BJ (cell line): Measurements from ENCODE around the gene CASK. TPM values are rescaled to one million over a fixed set of nuclear protein-coding genes. Genes with fewer than 3 reads are reported as not detected.
"Not testable (repeated sequence)": the region's sequence is repeated elsewhere in the genome, so short reads cannot be mapped to it uniquely, and the experiment has no call there.

Source experiments
- CTCF ChIA-PET: fragments of 350-600 bp; formaldehyde crosslinking; extraction: SDS; loops from one replicate; lab custom pipeline; 2021; ENCODE audit warnings: antibody characterized with exemption, inconsistent platforms; lab: Yijun Ruan, JAX
- POLR2A ChIA-PET: fragments of 300-600 bp; sonication (Branson Sonifier 250); formaldehyde crosslinking; extraction: SDS; loops from one replicate; lab custom pipeline; 2021; ENCODE audit warnings: antibody characterized with exemption; lab: Charles Lee
- DNase-seq: peaks from one replicate; pipeline ENCODE4 v3.0.0-alpha.2; 2011; ENCODE audit warnings: low read depth
- H3K27me3 ChIP-seq: 2 replicates; pipeline ENCODE4 v1.6.0; 2011; ENCODE audit warnings: low read length; ENCODE audit not compliant: control insufficient read depth, insufficient read depth
- H3K36me3 ChIP-seq: 2 replicates; pipeline ENCODE4 v1.5.1; 2011; ENCODE audit warnings: low read length; ENCODE audit not compliant: control insufficient read depth, insufficient read depth
- H3K4me3 ChIP-seq: 2 replicates; pipeline ENCODE4 v1.5.1; 2011; ENCODE audit warnings: low read depth, mild to moderate bottlenecking, control low read depth, low read length
- CTCF ChIP-seq: IDR thresholded peaks from 2 replicates; pipeline ENCODE4 v1.5.1; 2011; ENCODE audit warnings: low read depth, mild to moderate bottlenecking, control low read depth, inconsistent platforms, low read length, moderate library complexity; ENCODE audit not compliant: insufficient read depth
- polyA plus RNA-seq: library from polyadenylated mRNA; depleted of rRNA; stranded (reverse); fragments of >200 nt; gene quantifications from 2 replicates; pipeline ENCODE4 v1.2.3, GENCODE V29; 2011

The CASK gene
- polyA plus RNA-seq, 1 experiment: 12.3 TPM

GRCh38 chrX:41722816-41723618 lies 200.3 kb downstream of the CASK start:
- Histone ChIP-seq H3K27me3 (no peaks in the 10 kb centered on the region), H3K36me3 (no peaks in the 10 kb centered on the region), H3K4me3 (no peak overlapping the region)
- no peak for DNase-seq
- TF ChIP-seq CTCF: no peak
- POLR2A ChIA-PET: no interaction called here
- CTCF ChIA-PET: no interaction called here

GRCh38 chrX:41722214-41722613 lies 201.1 kb downstream of the CASK start:
- H3K4me3 ChIP-seq: no peak overlapping the region
- ChIA-PET CTCF (no interaction called here), POLR2A (no interaction called here)
- no peaks in the 10 kb centered on the region for H3K27me3 ChIP-seq
- no peaks in the 10 kb centered on the region for H3K36me3 ChIP-seq
- no peak for TF ChIP-seq CTCF
- DNase-seq: no peak

GRCh38 chrX:41721590-41721989 lies 201.8 kb downstream of the CASK start:
- ChIA-PET CTCF (no interaction called here), POLR2A (no interaction called here)
- TF ChIP-seq CTCF: no peak
- H3K36me3 ChIP-seq: no peaks in the 10 kb centered on the region
- no peak overlapping the region for H3K4me3 ChIP-seq
- no peaks in the 10 kb centered on the region for H3K27me3 ChIP-seq
- DNase-seq: no peak

- Histone ChIP-seq H3K4me3 (no peak overlapping the region), H3K36me3 (no peaks in the 10 kb centered on the region), H3K27me3 (no peaks in the 10 kb centered on the region)
- ChIA-PET POLR2A (no interaction called here), CTCF (no interaction called here)
- DNase-seq: no peak
- TF ChIP-seq CTCF: no peak
These were observed 203.1 kb downstream of the CASK start for GRCh38 chrX:41720125-41720779.

GRCh38 chrX:41719610-41720009 lies 203.7 kb downstream of the CASK start:
- H3K36me3 ChIP-seq, H3K4me3 ChIP-seq, H3K27me3 ChIP-seq, CTCF ChIA-PET, POLR2A ChIA-PET, DNase-seq: not testable (repeated sequence)
